T1000 (cell line): ENCODE measurements around the gene ABCA1.
"Not testable (repeated sequence)": the region's sequence is repeated elsewhere in the genome, so short reads cannot be mapped to it uniquely, and the experiment has no call there.

Source experiments
- DNase-seq: peaks from one replicate; lab custom pipeline; 2025; ENCODE audit warnings: mixed read lengths; lab: John Stamatoyannopoulos, UW

ABCA1 gene

DNA sequence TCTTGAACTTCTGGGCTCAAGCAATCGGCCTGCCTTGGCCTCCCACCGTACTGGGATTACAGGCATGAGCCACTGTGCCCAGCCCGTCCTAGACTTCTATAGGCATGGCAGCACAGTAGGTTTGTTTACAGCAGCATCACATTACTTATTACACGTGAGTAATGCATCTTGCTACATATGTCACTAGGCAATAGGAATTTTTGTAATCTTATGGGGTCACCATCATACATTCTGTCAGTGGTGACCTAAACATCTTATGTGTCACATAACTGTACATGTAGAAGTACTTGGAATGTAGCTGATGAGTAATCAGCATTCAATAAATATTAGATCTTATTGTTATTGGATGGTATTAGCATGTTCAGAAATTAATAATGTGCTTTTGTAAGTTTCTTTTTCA is 22.9 kb upstream of the ABCA1 start:
- no peak for DNase-seq

DNA sequence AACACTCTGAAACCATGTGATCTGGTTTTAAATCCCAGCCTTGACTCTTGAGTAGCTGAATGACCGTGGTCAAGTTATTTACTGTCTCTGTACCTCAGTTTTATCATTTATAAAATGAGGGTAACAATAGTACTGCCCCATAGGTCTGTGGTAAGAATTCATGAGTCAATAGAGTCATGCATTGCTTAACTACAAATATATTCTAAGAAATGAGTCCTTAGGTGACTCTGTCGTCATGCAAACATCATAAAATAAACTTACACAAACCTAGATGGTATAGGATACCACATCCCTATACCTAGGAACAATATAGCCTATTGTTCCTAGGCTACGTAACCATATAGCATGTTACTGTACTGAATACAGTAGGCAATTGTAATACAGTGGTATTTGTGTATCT is 20.3 kb upstream of the ABCA1 start:
- no peak for DNase-seq

GRCh38 chr9:104944871-104945270 is 16.9 kb upstream of the ABCA1 start:
- DNase-seq: no peak

- no peak for DNase-seq
These were observed 16.4 kb upstream of the ABCA1 start for GRCh38 chr9:104944356-104944755.

GRCh38 chr9:104941597-104941996 is 13.6 kb upstream of the ABCA1 start:
- no peak for DNase-seq

DNA sequence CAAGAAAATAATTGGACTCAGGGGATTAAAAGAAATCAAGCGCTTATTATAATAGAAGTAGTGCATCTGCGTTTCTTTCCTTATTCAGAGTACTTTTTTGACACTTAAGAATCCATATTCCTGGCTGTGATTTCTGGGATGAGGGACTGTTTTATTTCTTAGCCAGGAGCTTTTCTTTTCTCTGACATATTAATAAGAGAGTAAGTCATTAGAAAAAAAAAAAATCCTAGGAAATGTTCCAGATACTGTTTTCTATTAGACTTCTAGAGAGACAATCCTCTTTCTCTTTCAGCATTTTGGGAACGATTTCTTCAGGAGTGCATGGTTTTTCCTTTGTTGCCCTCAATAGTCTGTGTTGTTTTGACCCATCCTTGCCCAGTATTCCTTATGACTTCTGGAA is 8.3 kb upstream of the ABCA1 start:
- no peak for DNase-seq

DNA sequence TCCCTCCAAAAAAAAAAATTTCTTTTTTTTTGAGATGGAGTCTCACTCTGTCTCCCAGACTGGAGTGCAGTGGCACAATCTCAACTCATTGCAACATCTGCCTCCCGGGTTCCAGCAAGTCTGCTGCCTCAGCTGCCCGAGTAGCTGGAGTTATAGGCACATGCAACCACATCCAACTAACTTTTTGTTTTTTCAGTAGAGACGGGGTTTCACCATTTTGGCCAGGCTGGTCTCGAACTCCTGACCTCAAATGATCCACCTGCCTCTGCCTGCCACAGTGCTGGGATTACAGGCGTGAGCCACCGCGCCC is 7.5 kb upstream of the ABCA1 start:
- not testable (repeated sequence) for DNase-seq

DNA sequence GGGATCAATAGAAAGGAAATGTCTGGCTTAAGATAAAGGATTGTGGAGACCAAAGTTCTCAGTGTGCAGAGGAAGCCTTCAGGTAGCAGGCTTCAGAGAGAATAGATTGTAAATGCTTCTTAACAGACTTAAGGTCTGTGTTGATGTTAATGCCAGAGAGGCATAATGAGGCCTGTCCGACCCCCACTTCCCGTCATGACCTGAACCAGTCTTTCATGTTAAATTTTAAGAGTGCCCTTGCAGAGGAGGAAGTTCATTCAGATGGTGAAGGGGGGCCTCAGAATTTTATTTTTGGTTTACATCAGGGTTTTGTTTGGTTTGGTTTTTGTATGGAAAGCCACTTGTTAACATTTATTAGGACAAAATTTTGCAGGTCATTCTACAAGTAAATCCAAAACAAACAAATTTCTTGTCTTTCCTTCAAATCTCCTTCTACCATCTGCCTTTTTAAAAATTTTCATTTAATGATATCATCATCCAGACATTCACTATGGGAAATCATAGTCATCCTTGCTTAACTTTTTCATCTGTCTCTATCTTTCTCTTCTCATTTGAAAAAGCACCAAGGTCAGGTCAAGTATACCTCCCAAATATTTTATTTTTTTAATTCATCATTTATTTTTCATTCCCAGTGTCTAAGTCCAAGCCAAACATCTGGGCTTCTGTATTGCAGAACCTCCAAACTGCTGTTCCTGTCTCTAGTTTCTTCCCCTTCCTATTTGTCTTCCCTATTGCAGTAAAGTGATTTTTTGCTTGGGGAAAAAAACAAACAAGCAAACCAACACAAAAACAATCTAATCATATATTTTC is 6.9 kb upstream of the ABCA1 start:
- no peak for DNase-seq

DNA sequence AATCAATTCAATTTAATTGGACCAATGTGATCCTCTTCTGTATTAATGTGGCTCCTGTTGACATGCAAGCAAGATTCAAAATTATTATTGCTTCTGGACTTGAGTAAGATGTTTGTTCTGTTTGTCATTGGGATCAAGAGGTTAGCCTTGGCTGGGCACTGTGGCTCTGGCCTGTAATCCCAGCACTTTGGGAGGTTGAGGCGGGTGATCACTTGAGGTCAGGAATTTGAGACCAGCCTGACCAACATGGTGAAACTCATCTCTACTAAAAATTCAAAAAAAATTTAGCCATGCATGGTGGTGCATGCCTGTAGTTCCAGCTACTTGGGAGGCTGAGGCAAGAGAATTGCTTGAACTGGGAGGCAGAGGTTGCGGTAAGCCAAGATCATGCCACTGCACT is 5.1 kb upstream of the ABCA1 start:
- not testable (repeated sequence) for DNase-seq

DNA sequence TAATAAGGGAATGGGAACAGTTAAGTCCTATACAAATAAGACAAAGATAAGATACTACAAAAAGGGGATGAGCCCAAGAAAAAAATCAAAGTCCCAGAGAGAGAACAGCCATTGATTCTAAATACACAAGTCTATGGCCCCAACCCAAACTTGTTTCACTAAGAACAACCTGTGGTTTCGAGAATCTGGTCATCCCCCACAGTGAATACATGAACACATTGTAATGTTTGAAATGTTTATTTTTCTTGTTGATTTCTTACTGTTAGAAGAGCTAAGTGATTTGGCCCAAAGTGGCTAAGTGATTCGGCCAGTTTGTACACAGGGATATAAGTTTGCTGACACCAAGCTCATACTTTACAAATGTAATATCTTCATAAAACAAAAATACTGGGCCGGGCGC is 3.3 kb upstream of the ABCA1 start:
- DNase-seq: no peak

- DNase-seq: no peak
These were observed 591 bp downstream of the ABCA1 start for GRCh38 chr9:104927216-104927911.

- no peak for DNase-seq
These were observed 4.2 kb downstream of the ABCA1 start for GRCh38 chr9:104923740-104924139.

DNA sequence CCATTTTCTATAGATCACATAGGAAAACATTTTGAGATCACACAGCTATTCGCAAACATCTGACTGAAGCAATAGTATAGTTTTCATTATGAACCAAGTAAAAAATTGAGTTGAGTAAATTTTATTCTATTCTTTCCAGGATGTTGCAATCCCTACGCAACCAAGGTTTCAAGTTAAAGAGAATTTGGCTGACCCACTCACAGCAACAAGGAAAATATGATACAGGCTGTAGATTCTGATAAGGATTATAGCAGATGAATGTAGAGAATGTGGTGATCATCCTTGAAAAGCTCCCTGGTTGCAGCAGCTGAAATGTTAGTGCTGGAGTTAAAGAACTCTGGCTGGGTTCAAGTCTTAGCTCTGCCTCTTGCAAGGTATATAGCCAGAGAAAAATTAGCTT is 4.7 kb downstream of the ABCA1 start:
- DNase-seq: no peak

- not testable (repeated sequence) for DNase-seq
These were observed 5.2 kb downstream of the ABCA1 start for GRCh38 chr9:104922748-104923147.

DNA sequence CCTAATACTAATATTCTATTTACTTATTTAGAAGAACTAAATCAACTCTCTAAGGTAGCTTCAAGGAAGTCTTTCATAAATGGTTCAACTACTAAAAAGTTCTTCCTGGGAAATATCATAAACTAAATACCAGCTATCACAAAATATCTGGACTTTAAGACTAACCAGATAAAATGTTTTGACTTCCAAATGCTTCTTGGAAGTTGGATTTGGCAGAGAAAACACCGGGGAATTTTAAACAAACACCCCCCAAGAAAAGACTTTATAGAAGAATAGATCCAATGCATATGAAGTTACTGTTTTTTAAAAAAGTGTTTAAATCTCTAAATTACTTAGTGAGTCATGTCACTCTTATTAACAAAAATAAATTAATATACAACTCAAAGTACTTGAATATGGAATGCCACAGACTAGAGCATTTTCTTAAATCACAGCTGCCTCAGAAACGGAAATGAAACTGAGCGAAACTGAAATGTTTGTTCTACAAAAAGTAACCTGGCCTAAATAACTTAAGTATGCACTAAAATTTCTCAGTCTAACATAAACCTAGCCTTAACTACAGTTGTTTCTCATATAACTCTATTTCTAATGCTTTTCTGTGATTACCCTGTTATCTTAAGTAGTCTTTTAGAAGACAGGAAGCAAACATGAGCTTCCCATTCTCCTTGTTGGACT is 6.8 kb downstream of the ABCA1 start:
- DNase-seq: no peak

GRCh38 chr9:104915753-104916152 is 12.2 kb downstream of the ABCA1 start:
- no peak for DNase-seq

- DNase-seq: no peak
These were observed 12.9 kb downstream of the ABCA1 start for GRCh38 chr9:104915049-104915448.

- DNase-seq: no peak
These were observed 13.5 kb downstream of the ABCA1 start for GRCh38 chr9:104914466-104914865.

DNA sequence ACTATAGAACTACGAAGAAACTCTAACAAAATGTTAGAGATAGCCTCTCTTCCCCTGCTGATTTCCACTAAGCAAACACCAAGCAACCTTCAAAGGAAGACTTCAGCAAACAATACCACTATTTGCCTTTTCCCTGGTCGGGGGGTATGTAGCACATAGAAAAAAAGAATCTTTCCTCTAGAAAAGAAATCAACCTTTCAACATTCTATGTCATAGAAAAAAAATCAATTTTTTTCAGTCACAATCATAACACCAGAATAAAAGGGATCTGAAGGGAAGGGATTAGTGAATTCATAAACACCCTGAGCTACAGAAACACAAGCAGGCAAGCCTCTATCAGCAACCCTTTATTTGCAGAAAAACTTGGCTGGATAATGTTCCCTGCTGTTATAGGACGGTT is 15.3 kb downstream of the ABCA1 start:
- no peak for DNase-seq

- DNase-seq: no peak
These were observed 16.8 kb downstream of the ABCA1 start for GRCh38 chr9:104911032-104911607.

GRCh38 chr9:104907278-104907951 is 20.5 kb downstream of the ABCA1 start:
- DNase-seq: no peak
